ENCODE data around the gene ZNF592. TPM values are rescaled to one million over a fixed set of nuclear protein-coding genes. Genes with fewer than 3 reads are reported as not detected.

ZNF592 gene
- total and polyA plus RNA-seq, 9 of the 15 experiments (the other 6 are each of a cell fraction or from before 2014, with no cell fraction given): 0.88 to 23.8 (median 7.4) TPM

GRCh38 chr15:84737005-84737404, 11.4 kb upstream of the ZNF592 start (continued):
- TF ChIP-seq ETV5 (CRISPR knock-in tag; IDR thresholded peaks at IDR 0.05; ENCODE audit: low read depth) (no peak), ZBTB2 (IDR thresholded peaks at IDR 0.05) (no peak), RBBP5 (IDR thresholded peaks at IDR 0.05; ENCODE audit: borderline replicate concordance, insufficient read depth, low read length, poor library complexity, severe bottlenecking) (no peak), YBX1 (IDR thresholded peaks at IDR 0.05) (no peak)

- H3K4me2 ChIP-seq (ENCODE audit: insufficient read depth, low read length): no peak overlapping the region
- no peak for FAIRE-seq
- TF ChIP-seq ARID3A (IDR thresholded peaks at IDR 0.05; ENCODE audit: borderline replicate concordance, low read depth, low read length) (no peak), ZNF224 (CRISPR knock-in tag; IDR thresholded peaks at IDR 0.05) (no peak), KLF1 (tag; IDR thresholded peaks at IDR 0.05) (no peak), GTF3C2 (IDR thresholded peaks at IDR 0.05; ENCODE audit: borderline replicate concordance, extremely low read depth, insufficient read length) (no peak), HOXB6 (CRISPR knock-in tag; IDR thresholded peaks at IDR 0.05; ENCODE audit: borderline replicate concordance) (no peak), VEZF1 (CRISPR knock-in tag; IDR thresholded peaks at IDR 0.05) (no peak), TAF7 (tag; IDR thresholded peaks at IDR 0.05) (no peak), MCM3 (IDR thresholded peaks at IDR 0.05) (no peak), HDGF (IDR thresholded peaks at IDR 0.05) (no peak), XRCC5 (IDR thresholded peaks at IDR 0.05; ENCODE audit: low read depth, low read length) (no peak), ZBTB17 (CRISPR knock-in tag; IDR thresholded peaks at IDR 0.05) (no peak)
Observed at GRCh38 chr15:84740691-84741090, 7.7 kb upstream of the ZNF592 start.

More at GRCh38 chr15:84740691-84741090, 7.7 kb upstream of the ZNF592 start:
- Histone ChIP-seq H3K9ac (ENCODE audit: insufficient read depth in 1 of 2, low read depth in 2 of 2, low read length in 2 of 2) (no peak overlapping the region), H3K79me2 (ENCODE audit: control insufficient read depth, insufficient read depth, low read length) (no peaks in the 10 kb centered on the region), H3K9me3 (replicated peaks; ENCODE audit: control insufficient read depth, insufficient read depth, low read depth, low read length) (no peaks in the 10 kb centered on the region), H4K20me1 (replicated peaks; ENCODE audit: control insufficient read depth, insufficient read depth, low read length) (no peaks in the 10 kb centered on the region), H3K9me1 (ENCODE audit: control insufficient read depth, insufficient read depth, low read length) (no peaks in the 10 kb centered on the region), H3K4me3 (no peak overlapping the region), H3K27ac (ENCODE audit: extremely low read depth, low read depth, low read length) (no peak overlapping the region), H3K4me1 (replicated peaks in 1 of 2; ENCODE audit: control insufficient read depth in 2 of 2, insufficient read depth in 2 of 2, low read length in 2 of 2) (peaks cover 0 to 2% of the 10 kb centered on the region in 2 experiments; a peak in 3 of 5 replicates), H3K27me3 (ENCODE audit: control insufficient read depth in 2 of 2, insufficient read depth in 2 of 2, low read length in 2 of 2) (no peaks in the 10 kb centered on the region), H2AFZ (ENCODE audit: low read depth, low read length) (no peak overlapping the region), H3K36me3 (ENCODE audit: control insufficient read depth, insufficient read depth, low read length) (no peaks in the 10 kb centered on the region)
- no TSS peak for BruUV-seq (replicated peaks)
- ATAC-seq (no peak), DNase-seq (ENCODE audit: extremely low read depth in 1 of 4, low spot score in 3 of 4) (no peak)
- intact Hi-C loops (cut with micrococcal nuclease): no loop called here
- WGBS (ENCODE audit: insufficient coverage, low coverage, missing lambda C conversion rate): 63% methylated on average over 4 of the region's 4 CpGs
- CTCF ChIA-PET (ENCODE audit: low intra/inter-chr PET ratio): no interaction called here
- in situ Hi-C loops (cut with MboI): no loop called here
- POLR2A ChIA-PET: interaction anchor here (0.7 to 1.5 kb wide), 5 partner anchors 14 to 187 kb away, joined by 3 to 4 read pairs (median 3); no protein-coding TSS in a partner anchor

Measured in K562 (cell line).